Heart right ventricle (tissue), 16 donors: Measurements from ENCODE around the gene NAB1. TPM values are rescaled to one million over a fixed set of nuclear protein-coding genes. Genes with fewer than 3 reads are reported as not detected.

Experiments used
- ATAC-seq, 8 donors: fragments of 200-7000 bp; cut with Tn5 transposase; one replicate each; pipeline ENCODE4 v1.9.1; 2020; ENCODE audit warnings: mild to moderate bottlenecking in 8 of 8, moderate library complexity in 8 of 8, moderate number of reproducible peaks in 1 of 8
- DNase-seq, 2 donors: peaks; one replicate each; pipeline ENCODE4 v3.0.0-alpha.2; 2020
- H3K27ac ChIP-seq, 10 donors: fragments of 200-600 bp; sonication (generic) in 2 of 10; one replicate each; pipeline versions ENCODE4 v1.5.0 to v1.8.0; 2020 to 2022; ENCODE audit warnings: mild to moderate bottlenecking in 3 of 10
- H3K27me3 ChIP-seq, 7 donors: fragments of 200-600 bp; one replicate each; pipeline ENCODE4 v1.8.0; 2021 to 2022; ENCODE audit warnings: mild to moderate bottlenecking in 2 of 7
- H3K36me3 ChIP-seq, 9 donors: fragments of 200-600 bp; sonication (generic) in 1 of 9; one replicate each; pipeline versions ENCODE4 v1.5.0 to v1.8.0; 2020 to 2022; ENCODE audit warnings: mild to moderate bottlenecking in 2 of 9
- H3K4me1 ChIP-seq, 9 donors: fragments of 200-600 bp; sonication (generic) in 1 of 9; one replicate each; pipeline versions ENCODE4 v1.5.0 to v1.8.0; 2020 to 2022; ENCODE audit warnings: mild to moderate bottlenecking in 4 of 9
- H3K4me3 ChIP-seq, 10 donors: fragments of 200-600 bp; sonication (generic) in 2 of 10; one replicate each; pipeline versions ENCODE4 v1.5.0 to v1.8.0; 2020 to 2022; ENCODE audit warnings: mild to moderate bottlenecking in 7 of 10, moderate library complexity in 2 of 10
- H3K9me3 ChIP-seq, 11 donors: fragments of 200-600 bp in 10 of 11; sonication (generic) in 2 of 11; one replicate each; pipeline versions ENCODE4 v1.5.0 to v1.8.0; 2013 to 2022; ENCODE audit warnings: mild to moderate bottlenecking in 2 of 11, control low read depth in 1 of 11, moderate library complexity in 1 of 11
- WGBS, 2 donors: extraction: QIAGEN DNeasy Blood & Tissue Kit; methylation state at CpG; one replicate each; pipeline ENCODE4 v1.1.7; 2013; ENCODE audit warnings: inconsistent platforms in 1 of 2; 5-methylcytosine and 5-hydroxymethylcytosine counted together
- intact Hi-C, 10 donors: fragments of 100-400 bp; cut with DNase I; formaldehyde crosslinking; loops; one replicate each; pipeline versions ENCODE4 v1.11.1 to v1.14.2; 2022
- polyA plus RNA-seq, 2 donors: library from polyadenylated mRNA; stranded (reverse); fragments of 200-250 nt; gene quantifications; one replicate each; pipeline ENCODE4 v1.2.3, GENCODE V29; 2013
- total RNA-seq, 10 donors: library from RNA; stranded (reverse); fragmentation: NEBNext Ultra II Directional in 3 of 10; extraction: Animal tissue kit (Norgen Biotek cat#: 25700) in 3 of 10; gene quantifications; one replicate each; pipeline versions ENCODE4 v1.2.1 to v1.2.4, GENCODE V29; 2021 to 2023
- TF ChIP-seq, protein P1 (sequence below), 9 donors: fragments of 200-600 bp; sonication (generic) in 2 of 9; IDR thresholded peaks; one replicate each; pipeline versions ENCODE4 v1.5.0 to v1.8.0; 2021 to 2022; ENCODE audit warnings: antibody characterized with exemption in 9 of 9, mild to moderate bottlenecking in 5 of 9, moderate library complexity in 1 of 9
- donor health status: Arrhythmogenic right ventricular cardiomyopathy.
- donor health status: ischemic (EF 13 %, LVEDD 7.1; RV severe dilation, severe dysfunction).
- donor health status: healthy with polysubstance abuse.
- donor health status: DM: no; HTN: yes; CAD: no.
- donor health status: DM: no; HTN: no; CAD: no.
- donor health status: ischemic (EF 25% LVEDD 6.9; RV normal size, moderate dysfunction).
- donor health status: ischemic (EF 25% LVEDD 5.7; RV mildly dilated, moderate dysfunction).
- donor health status: healthy.
- donor health status: DM: yes; HTN: yes; CAD: no.
- donor health status: Ischemic cardiomyopathy.
- donor health status: ischemic (EF 35%, LVEDD 5.7; RV mildly dilated, moderate dysfunction).
- donor health status: nonischemic (EF 11% LVEDD 7.7; RV severe dilation, severe dysfunction).
- donor health status: DM: yes; HTN: yes; CAD: no.
- donor health status: PGD.
- donor health status: ischemic (EF 29% LVEDD 5.4; RV normal size, mild dysfunction).
- donor health status: nonischemic (EF 23%, LVEDD 6.1; RV moderate dilation, normal function).

Gene NAB1
- total and polyA plus RNA-seq, 12 donors, result 9.3 to 41.5 (median 27.1) TPM

DNA sequence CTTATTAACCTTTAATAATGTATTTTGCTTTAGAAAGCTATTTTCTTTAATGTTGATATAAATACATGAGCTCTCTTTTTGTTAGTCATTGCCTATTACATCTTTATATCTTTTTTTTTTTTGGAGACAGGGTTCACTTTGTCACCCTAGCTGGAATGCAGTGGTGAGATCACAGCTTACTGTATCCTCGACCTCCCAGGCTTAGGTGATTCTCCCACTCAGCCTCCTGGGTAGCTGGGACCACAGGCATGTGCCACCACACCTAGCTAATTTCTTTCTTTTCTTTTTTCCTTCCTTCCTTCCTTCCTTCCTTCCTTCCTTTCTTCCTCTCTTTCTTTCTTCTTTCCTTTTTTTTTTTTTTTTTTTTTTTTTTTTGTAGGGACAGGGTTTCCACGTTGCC lies 15.4 kb downstream of the NAB1 start:
- intact Hi-C loops, result no loop called here
- 75 to 82% methylated on average over 2 of the region's 2 CpGs for WGBS, 2 donors
- Histone ChIP-seq H3K27ac (no peak overlapping the region), H3K27me3 (no peaks in the 10 kb centered on the region), H3K4me1 (peaks cover 0 to 78% (median 46%) of the 10 kb centered on the region in 9 donors), H3K9me3 (peaks cover 0 to 15% (median 0%) of the 10 kb centered on the region in 11 donors), H3K36me3 (peaks cover 0 to 51% (median 0%) of the 10 kb centered on the region in 9 donors), H3K4me3 (no peak overlapping the region)
- TF ChIP-seq, protein P1, sequence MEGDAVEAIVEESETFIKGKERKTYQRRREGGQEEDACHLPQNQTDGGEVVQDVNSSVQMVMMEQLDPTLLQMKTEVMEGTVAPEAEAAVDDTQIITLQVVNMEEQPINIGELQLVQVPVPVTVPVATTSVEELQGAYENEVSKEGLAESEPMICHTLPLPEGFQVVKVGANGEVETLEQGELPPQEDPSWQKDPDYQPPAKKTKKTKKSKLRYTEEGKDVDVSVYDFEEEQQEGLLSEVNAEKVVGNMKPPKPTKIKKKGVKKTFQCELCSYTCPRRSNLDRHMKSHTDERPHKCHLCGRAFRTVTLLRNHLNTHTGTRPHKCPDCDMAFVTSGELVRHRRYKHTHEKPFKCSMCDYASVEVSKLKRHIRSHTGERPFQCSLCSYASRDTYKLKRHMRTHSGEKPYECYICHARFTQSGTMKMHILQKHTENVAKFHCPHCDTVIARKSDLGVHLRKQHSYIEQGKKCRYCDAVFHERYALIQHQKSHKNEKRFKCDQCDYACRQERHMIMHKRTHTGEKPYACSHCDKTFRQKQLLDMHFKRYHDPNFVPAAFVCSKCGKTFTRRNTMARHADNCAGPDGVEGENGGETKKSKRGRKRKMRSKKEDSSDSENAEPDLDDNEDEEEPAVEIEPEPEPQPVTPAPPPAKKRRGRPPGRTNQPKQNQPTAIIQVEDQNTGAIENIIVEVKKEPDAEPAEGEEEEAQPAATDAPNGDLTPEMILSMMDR (IDR thresholded peaks at IDR 0.05), result no peak
- no peak for DNase-seq
- ATAC-seq, result no peak

DNA sequence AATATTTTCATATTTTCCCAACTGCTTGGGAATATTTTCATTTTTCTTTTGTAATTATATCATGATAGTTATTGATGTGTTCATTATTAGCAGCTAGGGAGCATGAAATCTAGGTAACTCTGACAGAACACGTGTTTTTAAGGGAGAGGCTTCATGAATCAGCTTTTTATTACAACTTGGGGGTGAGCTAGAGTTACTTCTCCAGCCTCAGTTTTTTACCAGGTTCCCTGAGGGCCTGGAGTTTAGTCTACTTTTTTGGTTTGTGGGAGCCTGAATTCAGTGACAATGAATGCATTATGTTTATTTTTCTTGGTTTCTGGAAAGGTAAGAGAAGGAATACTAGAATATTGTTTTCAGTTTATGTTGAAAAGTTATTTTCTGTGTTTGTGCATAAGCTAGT lies 18.0 kb downstream of the NAB1 start:
- H3K9me3 ChIP-seq, result peaks cover 0 to 15% (median 0%) of the 10 kb centered on the region in 11 donors
- DNase-seq (no peak), ATAC-seq (no peak)
- intact Hi-C loops, result no loop called here
- peaks cover 0 to 57% (median 7%) of the 10 kb centered on the region in 9 donors for H3K36me3 ChIP-seq
- TF ChIP-seq, protein P1 (IDR thresholded peaks at IDR 0.05), result no peak
- peaks cover 0 to 52% (median 29%) of the 10 kb centered on the region in 9 donors for H3K4me1 ChIP-seq
- 61 to 65% methylated on average over 1 of the region's 1 CpG for WGBS, 2 donors
- H3K27me3 ChIP-seq, result no peaks in the 10 kb centered on the region
- H3K4me3 ChIP-seq, result no peak overlapping the region
- H3K27ac ChIP-seq, result no peak overlapping the region

DNA sequence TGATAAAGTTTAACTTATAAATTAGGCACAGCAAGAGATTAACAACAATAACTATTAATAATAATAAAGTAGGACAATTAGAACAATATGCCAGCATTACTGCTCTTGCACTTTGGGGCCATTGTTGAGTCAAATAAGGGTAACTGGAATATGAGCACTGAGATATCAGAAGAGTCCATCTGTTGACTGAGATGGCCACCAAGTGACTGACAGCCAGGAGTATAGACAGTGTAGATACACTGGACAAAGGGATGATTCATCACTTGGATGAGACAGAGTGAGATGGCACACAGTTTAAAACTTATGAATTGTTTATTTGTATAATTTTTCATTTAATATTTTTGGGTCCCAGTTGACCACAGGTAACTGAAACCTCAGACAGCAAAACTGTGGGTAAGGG lies 20.0 kb downstream of the NAB1 start:
- Histone ChIP-seq H3K36me3 (peaks cover 0 to 77% (median 13%) of the 10 kb centered on the region in 9 donors), H3K9me3 (peaks cover 0 to 15% (median 0%) of the 10 kb centered on the region in 11 donors), H3K4me1 (peaks cover 0 to 32% (median 9%) of the 10 kb centered on the region in 9 donors), H3K27me3 (no peaks in the 10 kb centered on the region), H3K4me3 (no peak overlapping the region), H3K27ac (no peak overlapping the region)
- TF ChIP-seq, protein P1 (IDR thresholded peaks at IDR 0.05), result no peak
- ATAC-seq, result no peak
- DNase-seq, result no peak
- intact Hi-C loops, result no loop called here

DNA sequence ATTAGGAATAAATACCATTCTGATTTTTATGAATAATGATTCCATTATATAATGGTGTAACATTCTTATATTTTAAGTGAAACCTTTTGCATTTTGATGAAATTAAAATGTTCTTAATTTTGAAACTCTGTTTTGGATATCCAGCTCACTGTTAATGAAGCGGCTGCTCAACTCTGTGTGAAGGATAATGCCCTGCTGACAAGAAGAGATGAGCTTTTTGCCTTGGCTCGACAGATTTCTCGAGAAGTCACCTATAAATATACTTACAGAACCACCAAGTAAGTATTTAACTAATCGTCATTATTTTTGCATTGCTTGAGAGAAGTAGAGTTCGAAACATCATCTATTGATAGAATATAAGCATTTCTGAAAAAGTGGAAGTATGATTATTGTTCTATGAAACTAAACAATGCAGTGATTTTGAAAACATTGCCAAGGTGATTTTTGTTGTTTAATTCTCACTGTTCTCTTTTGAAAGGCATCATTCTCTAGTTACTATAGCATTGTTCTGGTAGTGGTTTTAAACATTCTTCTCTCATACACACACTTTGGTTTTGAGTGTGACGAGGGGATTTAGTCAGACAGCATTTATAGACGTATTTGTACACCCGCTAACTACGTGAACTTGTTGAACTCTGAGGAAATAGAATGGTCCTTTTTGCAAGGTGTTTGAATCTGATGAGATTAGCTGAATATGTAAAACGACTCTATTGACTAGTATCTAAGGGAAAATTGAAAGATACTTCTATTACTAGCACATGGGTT lies 21.5 kb downstream of the NAB1 start:
- peaks cover 0 to 5% (median 0%) of the 10 kb centered on the region in 11 donors for H3K9me3 ChIP-seq
- 81 to 83% methylated on average over 10 of the region's 10 CpGs for WGBS, 2 donors
- H3K4me3 ChIP-seq, result no peak overlapping the region
- TF ChIP-seq, protein P1 (IDR thresholded peaks at IDR 0.05), result no peak
- H3K27ac ChIP-seq, result no peak overlapping the region
- intact Hi-C loops, result no loop called here
- no peak for DNase-seq
- H3K27me3 ChIP-seq, result no peaks in the 10 kb centered on the region
- peaks cover 0 to 35% (median 10%) of the 10 kb centered on the region in 9 donors for H3K4me1 ChIP-seq
- ATAC-seq, result no peak
- H3K36me3 ChIP-seq, result peaks cover 0 to 78% (median 20%) of the 10 kb centered on the region in 9 donors
